Astrocyte (in vitro differentiated cells and primary cell): ENCODE measurements around the gene ASB13. TPM values are rescaled to one million over a fixed set of nuclear protein-coding genes. Genes with fewer than 3 reads are reported as not detected.
"Not testable (repeated sequence)": the region's sequence is repeated elsewhere in the genome, so short reads cannot be mapped to it uniquely, and the experiment has no call there.

Experiments used
- DNase-seq: peaks from one replicate; pipeline ENCODE4 v3.0.0-alpha.2; 2010; ENCODE audit warnings: low read depth
- FAIRE-seq: peaks from 2 replicates; lab custom pipeline; 2011; peaks lifted over from hg19 to GRCh38; lab: Jason Lieb, UNC
- H2AFZ ChIP-seq: 2 replicates; pipeline ENCODE4 v1.6.0; 2012; ENCODE audit warnings: low read depth, low read length, inconsistent platforms
- H3K27ac ChIP-seq: 2 replicates; pipeline ENCODE4 v1.5.1; 2011; ENCODE audit warnings: low read depth, low read length, inconsistent platforms
- H3K27me3 ChIP-seq: 2 replicates; pipeline ENCODE4 v1.6.0; 2011; ENCODE audit warnings: low read length, inconsistent platforms; ENCODE audit not compliant: insufficient read depth
- H3K36me3 ChIP-seq: 2 replicates; pipeline ENCODE4 v1.5.1; 2011; ENCODE audit warnings: low read length, inconsistent platforms; ENCODE audit not compliant: insufficient read depth
- H3K4me1 ChIP-seq: 2 replicates; pipeline ENCODE4 v1.5.1; 2011; ENCODE audit warnings: low read length, inconsistent platforms; ENCODE audit not compliant: insufficient read depth
- H3K4me2 ChIP-seq: 2 replicates; pipeline ENCODE4 v1.6.0; 2012; ENCODE audit warnings: low read length, inconsistent platforms
- H3K4me3 ChIP-seq: 2 replicates; pipeline ENCODE4 v1.5.1; 2011; ENCODE audit warnings: low read depth, mild to moderate bottlenecking, low read length, inconsistent platforms; ENCODE audit not compliant: insufficient read depth
- H3K79me2 ChIP-seq: 2 replicates; pipeline ENCODE4 v1.6.0; 2012; ENCODE audit warnings: mild to moderate bottlenecking, low read length, inconsistent platforms; ENCODE audit not compliant: insufficient read depth
- H3K9ac ChIP-seq: 2 replicates; pipeline ENCODE4 v1.6.0; 2012; ENCODE audit warnings: mild to moderate bottlenecking, low read length, inconsistent platforms
- H3K9me3 ChIP-seq: 2 replicates; pipeline ENCODE4 v1.5.1; 2012; ENCODE audit warnings: low read depth, mild to moderate bottlenecking, low read length, inconsistent platforms; ENCODE audit not compliant: insufficient read depth
- H4K20me1 ChIP-seq: 2 replicates; pipeline ENCODE4 v1.6.0; 2012; ENCODE audit warnings: low read length, inconsistent platforms; ENCODE audit not compliant: insufficient read depth
- H3K27ac Mint-ChIP-seq: one replicate; pipeline ENCODE4 v1.8.0; 2021; ENCODE audit warnings: mild to moderate bottlenecking, mixed read lengths; ENCODE audit not compliant: unreplicated experiment
- H3K27me3 Mint-ChIP-seq: one replicate; pipeline ENCODE4 v1.8.0; 2021; ENCODE audit warnings: low read depth, mixed read lengths; ENCODE audit not compliant: unreplicated experiment
- H3K36me3 Mint-ChIP-seq: one replicate; pipeline ENCODE4 v1.8.0; 2021; ENCODE audit warnings: low read depth, mixed read lengths; ENCODE audit not compliant: unreplicated experiment
- H3K4me1 Mint-ChIP-seq: one replicate; pipeline ENCODE4 v1.8.0; 2021; ENCODE audit warnings: low read depth, mixed read lengths; ENCODE audit not compliant: unreplicated experiment
- H3K4me3 Mint-ChIP-seq: one replicate; pipeline ENCODE4 v1.8.0; 2021; ENCODE audit warnings: mild to moderate bottlenecking, moderate library complexity, mixed read lengths; ENCODE audit not compliant: unreplicated experiment
- H3K9me3 Mint-ChIP-seq: one replicate; pipeline ENCODE4 v1.8.0; 2021; ENCODE audit warnings: mild to moderate bottlenecking, mixed read lengths; ENCODE audit not compliant: unreplicated experiment
- CTCF ChIP-seq: IDR thresholded peaks from 2 replicates; pipeline ENCODE4 v1.5.1; 2011; ENCODE audit warnings: low read depth, mild to moderate bottlenecking, inconsistent platforms, low read length, moderate library complexity; ENCODE audit not compliant: insufficient read depth
- EZH2 ChIP-seq: IDR thresholded peaks from 2 replicates; pipeline ENCODE4 v1.6.1; 2012; ENCODE audit warnings: mild to moderate bottlenecking, low read length, inconsistent platforms; ENCODE audit not compliant: insufficient read depth
- total RNA-seq: library from RNA; stranded (reverse); gene quantifications from 2 replicates; pipeline ENCODE4 v1.2.1, GENCODE V29; 2021

The ASB13 gene
- total RNA-seq, 1 donor from 2014 or later: 4.8 TPM

- no peak overlapping the region for H3K4me3 Mint-ChIP-seq
- peak overlapping the region; percentile 87 for H3K27ac ChIP-seq
- H3K27me3 ChIP-seq: no peaks in the 10 kb centered on the region
- no peak overlapping the region for H3K4me3 ChIP-seq
- H3K4me1 ChIP-seq: peaks cover 40% of the 10 kb centered on the region
- TF ChIP-seq CTCF: no peak
- no peak for TF ChIP-seq EZH2
- H3K79me2 ChIP-seq: no peaks in the 10 kb centered on the region
- no peaks in the 10 kb centered on the region for H3K9me3 Mint-ChIP-seq
- H3K27me3 Mint-ChIP-seq: peaks cover 6% of the 10 kb centered on the region
- H3K36me3 Mint-ChIP-seq: no peaks in the 10 kb centered on the region
- no peaks in the 10 kb centered on the region for H4K20me1 ChIP-seq
- H3K27ac Mint-ChIP-seq: no peak overlapping the region
- FAIRE-seq (peak; percentile 43), DNase-seq (peak; percentile 70)
- H3K36me3 ChIP-seq: no peaks in the 10 kb centered on the region
- H3K9ac ChIP-seq: peak overlapping the region; percentile 73
- H3K9me3 ChIP-seq: no peaks in the 10 kb centered on the region
- H2AFZ ChIP-seq: peak overlapping the region; percentile 47
- H3K4me1 Mint-ChIP-seq: peaks cover 42% of the 10 kb centered on the region
- peak overlapping the region; percentile 84 for H3K4me2 ChIP-seq
Observed at GRCh38 chr10:5594271-5595049, 71.9 kb downstream of the ASB13 start.

GRCh38 chr10:5593347-5593746 lies 73.0 kb downstream of the ASB13 start:
- not testable (repeated sequence) for H3K79me2 ChIP-seq, H3K27me3 ChIP-seq, H3K4me3 Mint-ChIP-seq, H3K9me3 Mint-ChIP-seq, H3K9me3 ChIP-seq, H3K36me3 Mint-ChIP-seq, H4K20me1 ChIP-seq, H3K27me3 Mint-ChIP-seq, H3K4me2 ChIP-seq, H3K36me3 ChIP-seq, DNase-seq, H3K9ac ChIP-seq, FAIRE-seq, H2AFZ ChIP-seq, H3K4me3 ChIP-seq, H3K27ac ChIP-seq
- H3K4me1 ChIP-seq: peaks cover 41% of the 10 kb centered on the region
- Mint-ChIP-seq H3K27ac (peak overlapping the region; percentile 22), H3K4me1 (peaks cover 42% of the 10 kb centered on the region)

GRCh38 chr10:5592070-5592469 lies 74.3 kb downstream of the ASB13 start:
- no peak overlapping the region for H3K9ac ChIP-seq
- H4K20me1 ChIP-seq: no peaks in the 10 kb centered on the region
- H3K79me2 ChIP-seq: no peaks in the 10 kb centered on the region
- Mint-ChIP-seq H3K27ac (no peak overlapping the region), H3K27me3 (peaks cover 5% of the 10 kb centered on the region), H3K4me1 (peaks cover 42% of the 10 kb centered on the region), H3K4me3 (no peak overlapping the region), H3K36me3 (no peaks in the 10 kb centered on the region), H3K9me3 (no peaks in the 10 kb centered on the region)
- no peak overlapping the region for H3K27ac ChIP-seq
- H3K4me3 ChIP-seq: no peak overlapping the region
- DNase-seq: no peak
- TF ChIP-seq EZH2 (no peak), CTCF (no peak)
- peaks cover 41% of the 10 kb centered on the region for H3K4me1 ChIP-seq
- FAIRE-seq: no peak
- no peaks in the 10 kb centered on the region for H3K36me3 ChIP-seq
- H3K27me3 ChIP-seq: no peaks in the 10 kb centered on the region
- H3K9me3 ChIP-seq: no peaks in the 10 kb centered on the region
- no peak overlapping the region for H3K4me2 ChIP-seq
- no peak overlapping the region for H2AFZ ChIP-seq
